H1 (cell line): ENCODE data around the gene PRG2. TPM values are rescaled to one million over a fixed set of nuclear protein-coding genes. Genes with fewer than 3 reads are reported as not detected.

Source experiments
- CTCF ChIA-PET: fragments of 300-600 bp; sonication (Branson Sonifier 250); formaldehyde crosslinking; loops from one replicate; lab custom pipeline; 2021; ENCODE audit not compliant: partially characterized antibody; lab: Charles Lee
- POLR2A ChIA-PET: fragments of 300-600 bp; sonication (Branson Sonifier 250); formaldehyde crosslinking; loops from one replicate; lab custom pipeline; 2021; ENCODE audit warnings: inconsistent platforms; ENCODE audit not compliant: partially characterized antibody; lab: Charles Lee
- DNase-seq, 2 experiments: peaks; one replicate each; pipeline versions ENCODE4 v3.0.0 to v3.0.0-alpha.2; 2010 to 2022; ENCODE audit warnings: low spot score in 2 of 2, low read depth in 1 of 2, mixed read lengths in 1 of 2
- FAIRE-seq: peaks from 2 replicates; lab custom pipeline; 2011; peaks lifted over from hg19 to GRCh38; lab: Jason Lieb, UNC
- H2AFZ ChIP-seq: 2 replicates; pipeline ENCODE4 v1.8.1; 2012; ENCODE audit warnings: low read length, inconsistent platforms
- H2AK5ac ChIP-seq: 2 replicates; pipeline ENCODE4 v1.6.1; 2013; ENCODE audit warnings: low read depth, low read length
- H2BK120ac ChIP-seq: replicated peaks from 2 replicates; pipeline ENCODE3; 2013; ENCODE audit warnings: low read depth, low read length, inconsistent platforms
- H2BK12ac ChIP-seq: 2 replicates; pipeline ENCODE4 v1.6.1; 2013; ENCODE audit warnings: low read depth, low read length
- H2BK15ac ChIP-seq: 2 replicates; pipeline ENCODE4 v1.6.1; 2013; ENCODE audit warnings: low read length
- H2BK20ac ChIP-seq: 2 replicates; pipeline ENCODE4 v1.6.1; 2013; ENCODE audit warnings: low read length
- H2BK5ac ChIP-seq: 2 replicates; pipeline ENCODE4 v1.6.1; 2013; ENCODE audit warnings: low read depth, low read length
- H3K14ac ChIP-seq: 2 replicates; pipeline ENCODE4 v1.6.1; 2013; ENCODE audit warnings: inconsistent platforms; ENCODE audit not compliant: insufficient read length
- H3K18ac ChIP-seq: 2 replicates; pipeline ENCODE4 v1.6.1; 2013; ENCODE audit warnings: low read length; ENCODE audit errors: extremely low read depth
- H3K23ac ChIP-seq: 2 replicates; pipeline ENCODE4 v1.6.1; 2013; ENCODE audit warnings: inconsistent platforms; ENCODE audit not compliant: insufficient read length
- H3K23me2 ChIP-seq: 2 replicates; pipeline ENCODE4 v1.6.1; 2013; ENCODE audit warnings: low read depth, low read length
- H3K27ac ChIP-seq: 2 replicates; pipeline ENCODE4 v1.6.1; 2011; ENCODE audit warnings: low read depth, low read length, inconsistent platforms
- H3K27me3 ChIP-seq, 4 experiments: replicated peaks in 1 of 4; 1 replicate in 1 of 4; 2 replicates in 3 of 4; pipeline versions ENCODE4 v1.6.1 to v1.8.1; 2011 to 2013; ENCODE audit warnings: low read length in 3 of 4, mild to moderate bottlenecking in 3 of 4, inconsistent platforms in 2 of 4, mixed read lengths in 2 of 4, moderate library complexity in 1 of 4; ENCODE audit not compliant: control insufficient read depth in 3 of 4, insufficient read depth in 3 of 4; ENCODE audit errors: extremely low read depth in 1 of 4
- H3K36me3 ChIP-seq, 4 experiments: 2 replicates each; pipeline versions ENCODE4 v1.6.1 to v1.8.1; 2011 to 2013; ENCODE audit warnings: mild to moderate bottlenecking in 4 of 4, low read length in 3 of 4, moderate library complexity in 2 of 4, control low read depth in 1 of 4, inconsistent platforms in 1 of 4; ENCODE audit not compliant: insufficient read depth in 4 of 4, control insufficient read depth in 2 of 4
- H3K4ac ChIP-seq: replicated peaks from 2 replicates; pipeline ENCODE3; 2013; ENCODE audit warnings: low read length, low read depth, mixed read lengths, inconsistent platforms; ENCODE audit not compliant: insufficient read length
- H3K4me1 ChIP-seq, 4 experiments: replicated peaks in 1 of 4; 1 replicate in 1 of 4; 2 replicates in 3 of 4; pipeline versions ENCODE4 v1.6.1 to v1.8.1; 2011 to 2013; ENCODE audit warnings: low read length in 3 of 4, inconsistent platforms in 2 of 4, mixed read lengths in 1 of 4; ENCODE audit not compliant: insufficient read depth in 4 of 4, control insufficient read depth in 3 of 4
- H3K4me2 ChIP-seq, 2 experiments: 2 replicates each; pipeline versions ENCODE4 v1.6.1 to v1.8.1; 2011 to 2013; ENCODE audit warnings: low read depth in 2 of 2, low read length in 2 of 2, control low read depth in 1 of 2, inconsistent platforms in 1 of 2, mild to moderate bottlenecking in 1 of 2; ENCODE audit not compliant: insufficient read depth in 1 of 2
- H3K4me3 ChIP-seq, 4 experiments: fragments of 200-600, 300-600 bp in 1 of 4; sonication (generic), shearing (Covaris generic), sonication (Bioruptor Twin) in 1 of 4; 2 replicates each; pipeline versions ENCODE4 v1.5.1 to v1.8.1; 2011 to 2016; ENCODE audit warnings: low read length in 4 of 4, low read depth in 3 of 4, control low read depth in 2 of 4, inconsistent platforms in 2 of 4, mild to moderate bottlenecking in 2 of 4, mixed read lengths in 1 of 4, moderate library complexity in 1 of 4; ENCODE audit not compliant: insufficient read depth in 2 of 4; ENCODE audit errors: extremely low read depth in 1 of 4
- H3K56ac ChIP-seq: replicated peaks from 2 replicates; pipeline ENCODE3; 2013; ENCODE audit warnings: low read depth, mild to moderate bottlenecking, mixed read lengths, low read length, inconsistent platforms; ENCODE audit not compliant: insufficient read length
- H3K79me1 ChIP-seq: 2 replicates; pipeline ENCODE4 v1.6.1; 2013; ENCODE audit warnings: low read depth, low read length, control low read depth
- H3K79me2 ChIP-seq, 2 experiments: 2 replicates each; pipeline versions ENCODE4 v1.6.1 to v1.8.1; 2012 to 2013; ENCODE audit warnings: low read length in 2 of 2, mild to moderate bottlenecking in 2 of 2, inconsistent platforms in 1 of 2; ENCODE audit not compliant: insufficient read depth in 2 of 2, control insufficient read depth in 1 of 2
- H3K9ac ChIP-seq, 4 experiments: replicated peaks in 1 of 4; 1 replicate in 1 of 4; 2 replicates in 3 of 4; pipeline versions ENCODE4 v1.6.1 to v1.8.1; 2011 to 2013; ENCODE audit warnings: low read depth in 3 of 4, low read length in 3 of 4, control low read depth in 2 of 4, mild to moderate bottlenecking in 2 of 4, moderate library complexity in 2 of 4, inconsistent platforms in 1 of 4; ENCODE audit errors: extremely low read depth in 1 of 4
- H3K9me3 ChIP-seq, 2 experiments: 2 replicates each; pipeline versions ENCODE4 v1.6.1 to v1.8.1; 2012 to 2013; ENCODE audit warnings: mild to moderate bottlenecking in 2 of 2, moderate library complexity in 2 of 2, control low read depth in 1 of 2, inconsistent platforms in 1 of 2, low read depth in 1 of 2, low read length in 1 of 2, mixed read lengths in 1 of 2; ENCODE audit not compliant: insufficient read depth in 2 of 2
- H4K20me1 ChIP-seq, 2 experiments: replicated peaks in 1 of 2; 2 replicates each; pipeline versions ENCODE3 to v1.8.1; 2011 to 2013; ENCODE audit warnings: inconsistent platforms in 2 of 2, low read length in 2 of 2, mild to moderate bottlenecking in 1 of 2; ENCODE audit not compliant: insufficient read depth in 2 of 2, control insufficient read depth in 1 of 2
- H4K5ac ChIP-seq: 2 replicates; pipeline ENCODE4 v1.6.1; 2013; ENCODE audit warnings: low read length, low read depth, mixed read lengths, inconsistent platforms; ENCODE audit not compliant: insufficient read length
- H4K8ac ChIP-seq: 2 replicates; pipeline ENCODE4 v1.8.0; 2013; ENCODE audit warnings: mild to moderate bottlenecking, moderate library complexity, low read length, inconsistent platforms; ENCODE audit not compliant: insufficient read depth; ENCODE audit errors: extremely low read depth
- H4K91ac ChIP-seq: replicated peaks from 2 replicates; pipeline ENCODE3; 2013; ENCODE audit warnings: low read length, mixed read lengths, inconsistent platforms; ENCODE audit not compliant: insufficient read length
- BRCA1 ChIP-seq: IDR thresholded peaks from 2 replicates; pipeline ENCODE4 v1.6.1; 2012; ENCODE audit warnings: low read depth, low read length, improper control_type of control experiment
- CBX5 ChIP-seq: fragments of 300-800, 300-1000 bp; sonication (generic); IDR thresholded peaks from 2 replicates; pipeline ENCODE4 v1.7.1; 2016; ENCODE audit warnings: antibody characterized with exemption, low read length, low read depth
- CTBP2 ChIP-seq: IDR thresholded peaks from 2 replicates; pipeline ENCODE4 v1.7.0; 2011; ENCODE audit warnings: borderline replicate concordance, mild to moderate bottlenecking, moderate library complexity, mixed read lengths, low read length; ENCODE audit not compliant: insufficient read depth, insufficient read length
- MAX ChIP-seq: IDR thresholded peaks from 2 replicates; pipeline ENCODE4 v1.6.1; 2012; ENCODE audit warnings: inconsistent platforms
- NRF1 ChIP-seq: IDR thresholded peaks from 2 replicates; pipeline ENCODE4 v1.6.1; 2011; ENCODE audit warnings: mild to moderate bottlenecking, low read depth, low read length, improper control_type of control experiment
- PHF8 ChIP-seq: fragments of 200-600 bp; sonication (generic); conservative IDR thresholded peaks from 2 replicates; pipeline ENCODE4 v1.7.1; 2012; ENCODE audit warnings: low read depth, mild to moderate bottlenecking, inconsistent platforms, low read length, moderate library complexity
- POLR2A ChIP-seq, 2 experiments: IDR thresholded peaks; 1 replicate in 1 of 2; 2 replicates in 1 of 2; pipeline ENCODE4 v1.6.1; 2011; ENCODE audit warnings: low read depth in 2 of 2, low read length in 2 of 2, mild to moderate bottlenecking in 2 of 2; ENCODE audit errors: control extremely low read depth in 1 of 2
- RXRA ChIP-seq: IDR thresholded peaks from 2 replicates; pipeline ENCODE4 v1.6.1; 2011; ENCODE audit warnings: low read depth, mild to moderate bottlenecking, low read length, moderate library complexity; ENCODE audit not compliant: insufficient read depth
- SAP30 ChIP-seq: fragments of 300-600 bp; sonication (generic); IDR thresholded peaks from 2 replicates; pipeline ENCODE4 v1.7.1; 2012; ENCODE audit warnings: low read length, moderate library complexity, mild to moderate bottlenecking, inconsistent platforms; ENCODE audit not compliant: insufficient read depth, insufficient replicate concordance
- SIN3A ChIP-seq, 2 experiments: IDR thresholded peaks in 1 of 2; conservative IDR thresholded peaks in 1 of 2; 2 replicates each; pipeline ENCODE4 v1.6.1; 2011 to 2012; ENCODE audit warnings: low read length in 2 of 2, improper control_type of control experiment in 1 of 2, low read depth in 1 of 2, mild to moderate bottlenecking in 1 of 2
- YY1 ChIP-seq: IDR thresholded peaks from 2 replicates; pipeline ENCODE4 v1.6.1; 2011; ENCODE audit warnings: low read depth, mild to moderate bottlenecking, low read length
- WGBS, 2 experiments: shearing (Covaris generic) in 1 of 2; methylation state at CpG; one replicate each; pipeline versions ENCODE4 v1.1.6 to v1.1.7; 2013 to 2015; ENCODE audit warnings: low lambda C conversion rate in 2 of 2, mixed read lengths in 2 of 2, inconsistent platforms in 1 of 2, low coverage in 1 of 2, missing lambda C conversion rate in 1 of 2; ENCODE audit not compliant: insufficient replicate concordance in 2 of 2, insufficient coverage in 1 of 2, insufficient read length in 1 of 2; ENCODE audit errors: extremely low coverage in 1 of 2, missing lambda C conversion rate in 1 of 2; 5-methylcytosine and 5-hydroxymethylcytosine counted together
- polyA plus RNA-seq, 7 experiments: library from polyadenylated mRNA; depleted of rRNA in 3 of 7; stranded (reverse) in 5 of 7; unstranded in 2 of 7; fragments of >200 nt in 5 of 7; fragments of 200-250 nt in 2 of 7; gene quantifications; 1 replicate in 5 of 7; 2 replicates in 1 of 7; 4 replicates in 1 of 7; pipeline versions ENCODE4 v1.2.1 to v1.2.3, GENCODE V29; 2011 to 2013; ENCODE audit warnings: missing spikeins in 2 of 7, mixed read lengths in 2 of 7
- total RNA-seq: library from RNA; stranded (reverse); fragmentation: NEBNext Ultra II Directional; extraction: Animal tissue kit (Norgen Biotek cat#: 25700); gene quantifications from 2 replicates; pipeline ENCODE4 v1.2.1, GENCODE V29; 2021

PRG2 gene
- total and polyA plus RNA-seq, 2 of the 8 experiments (the other 6 are each of a cell fraction or from before 2014, with no cell fraction given), result 0.32 TPM; not detected in 1

GRCh38 chr11:57426439-57426928, 36.0 kb upstream of the PRG2 start:
- DNase-seq (peak in 1 of 2 experiments; percentile 51), FAIRE-seq (peak; percentile 48)
- H2BK12ac ChIP-seq, result peak overlapping the region; percentile 43; the same call in 1 of the 2 replicates
- peaks cover 0 to 14% (median 2%) of the 10 kb centered on the region in 4 experiments; a peak in 2 of 8 replicates for H3K36me3 ChIP-seq
- no peak overlapping the region for H2BK120ac ChIP-seq
- H2BK20ac ChIP-seq, result no peak overlapping the region
- peak overlapping the region; percentile 36 for H3K18ac ChIP-seq
- no peaks in the 10 kb centered on the region for H4K20me1 ChIP-seq
- H3K79me2 ChIP-seq, result no peaks in the 10 kb centered on the region
- no peak overlapping the region for H2BK15ac ChIP-seq
- H4K91ac ChIP-seq, result no peak overlapping the region
- H3K9me3 ChIP-seq, result no peaks in the 10 kb centered on the region
- H3K23me2 ChIP-seq, result no peaks in the 10 kb centered on the region; the same call in 1 of the 2 replicates
- peak overlapping the region in 3 of 4 experiments; percentile 6 to 44 (median 39); a peak in 6 of 7 replicates for H3K9ac ChIP-seq
- H3K4me1 ChIP-seq, result peaks cover 0 to 19% (median 13%) of the 10 kb centered on the region in 4 experiments; a peak in 6 of 7 replicates
- H4K5ac ChIP-seq, result no peak overlapping the region
- no peak overlapping the region for H3K14ac ChIP-seq
- H4K8ac ChIP-seq, result peak overlapping the region; percentile 85
- peak overlapping the region; percentile 53 to 65 (median 62) for H3K4me3 ChIP-seq
- 16% methylated on average over 15 of the region's 16 CpGs; no CpG with 5 or more reads in 1 of the 2 experiments for WGBS, 2 experiments
- H2AFZ ChIP-seq, result no peak overlapping the region
- POLR2A ChIA-PET, result interaction anchor here (1.0 to 1.3 kb wide), 2 partner anchors 10 to 11 kb away, joined by 3 to 5 read pairs; no protein-coding TSS in a partner anchor
- no peak overlapping the region for H2AK5ac ChIP-seq
- no peak overlapping the region for H3K23ac ChIP-seq
- no peak overlapping the region for H2BK5ac ChIP-seq
- no peak overlapping the region for H3K27ac ChIP-seq
- no peak overlapping the region for H3K56ac ChIP-seq
- CTCF ChIA-PET, result interaction anchor here (0.7 to 10.1 kb wide), 5 partner anchors 9 to 102 kb away, joined by 3 to 68 read pairs (median 5); partner anchors contain the start of gene RTN4RL2
- peaks cover 0 to 11% (median 3%) of the 10 kb centered on the region in 4 experiments; a peak in 5 of 7 replicates for H3K27me3 ChIP-seq
- peaks cover 4% of the 10 kb centered on the region; the same call in 1 of the 2 replicates for H3K79me1 ChIP-seq
- peak overlapping the region; percentile 32 for H3K4ac ChIP-seq
- H3K4me2 ChIP-seq, result peak overlapping the region; percentile 71 to 84
- TF ChIP-seq PHF8 (no peak), MAX (peak; percentile 76; the same call in 1 of the 2 replicates), BRCA1 (no peak), SIN3A (conservative IDR thresholded peaks at IDR 0.05 in 1 of 2, IDR thresholded peaks at IDR 0.05 in 1 of 2; ENCODE audit: low read depth in 1 of 2, low read length in 2 of 2) (0 out of 4 replicates have a peak, but pooled peaks of 1 of the 2 experiments have one; percentile 9), RXRA (no peak), POLR2A (IDR thresholded peaks at IDR 0.05; ENCODE audit: control extremely low read depth in 1 of 2, low read depth in 2 of 2, low read length in 2 of 2) (peak in 1 of 2 experiments; percentile 10; a peak in 1 of 3 replicates), CTBP2 (no peak), SAP30 (no peak), NRF1 (no peak), CBX5 (no peak), YY1 (no peak)
